IPS-18a (cell line): Measurements from ENCODE around the gene PPHLN1.

Experiments used
- H3K27ac ChIP-seq: one replicate; pipeline ENCODE4 v1.5.1; 2013; ENCODE audit warnings: low read length
- H3K27me3 ChIP-seq: one replicate; pipeline ENCODE4 v1.6.1; 2013; ENCODE audit warnings: mild to moderate bottlenecking, low read length; ENCODE audit not compliant: control insufficient read depth, insufficient read depth
- H3K36me3 ChIP-seq: one replicate; pipeline ENCODE4 v1.6.1; 2013; ENCODE audit warnings: low read depth, low read length; ENCODE audit not compliant: control insufficient read depth
- H3K4me1 ChIP-seq: one replicate; pipeline ENCODE4 v1.6.1; 2013; ENCODE audit warnings: low read depth, low read length; ENCODE audit not compliant: control insufficient read depth
- H3K4me3 ChIP-seq: one replicate; pipeline ENCODE4 v1.5.1; 2013; ENCODE audit warnings: low read length
- H3K9ac ChIP-seq: one replicate; pipeline ENCODE4 v1.6.1; 2013; ENCODE audit warnings: mild to moderate bottlenecking, low read length, moderate library complexity
- H3K9me3 ChIP-seq: one replicate; pipeline ENCODE4 v1.6.1; 2013; ENCODE audit warnings: low read depth, low read length; ENCODE audit not compliant: control insufficient read depth

PPHLN1 gene

GRCh38 chr12:42288544-42288943, 37.4 kb upstream of the PPHLN1 start:
- no peak overlapping the region for H3K27ac ChIP-seq
- no peak overlapping the region for H3K9ac ChIP-seq

GRCh38 chr12:42291680-42292079, 34.3 kb upstream of the PPHLN1 start:
- no peak overlapping the region for H3K9ac ChIP-seq
- no peak overlapping the region for H3K4me3 ChIP-seq
- H3K27ac ChIP-seq = no peak overlapping the region
- no peaks in the 10 kb centered on the region for H3K4me1 ChIP-seq
- no peaks in the 10 kb centered on the region for H3K36me3 ChIP-seq
- no peaks in the 10 kb centered on the region for H3K9me3 ChIP-seq
- H3K27me3 ChIP-seq = no peaks in the 10 kb centered on the region

More at GRCh38 chr12:42288544-42288943, 37.4 kb upstream of the PPHLN1 start:
- Histone ChIP-seq H3K36me3 (no peaks in the 10 kb centered on the region), H3K4me1 (no peaks in the 10 kb centered on the region), H3K4me3 (no peak overlapping the region), H3K27me3 (no peaks in the 10 kb centered on the region), H3K9me3 (no peaks in the 10 kb centered on the region)

- H3K9ac ChIP-seq = no peak overlapping the region
- no peaks in the 10 kb centered on the region for H3K4me1 ChIP-seq
- H3K4me3 ChIP-seq = no peak overlapping the region
- H3K27me3 ChIP-seq = no peaks in the 10 kb centered on the region
- no peaks in the 10 kb centered on the region for H3K9me3 ChIP-seq
- no peak overlapping the region for H3K27ac ChIP-seq
- no peaks in the 10 kb centered on the region for H3K36me3 ChIP-seq
Observed at GRCh38 chr12:42296503-42297109, 29.4 kb upstream of the PPHLN1 start.

- no peak overlapping the region for H3K9ac ChIP-seq
- no peaks in the 10 kb centered on the region for H3K4me1 ChIP-seq
- no peak overlapping the region for H3K27ac ChIP-seq
- no peak overlapping the region for H3K4me3 ChIP-seq
- no peaks in the 10 kb centered on the region for H3K9me3 ChIP-seq
- no peaks in the 10 kb centered on the region for H3K27me3 ChIP-seq
- H3K36me3 ChIP-seq = no peaks in the 10 kb centered on the region
Observed at GRCh38 chr12:42298887-42299286, 27.1 kb upstream of the PPHLN1 start.

- Histone ChIP-seq H3K9ac (no peak overlapping the region), H3K9me3 (no peaks in the 10 kb centered on the region)
Observed at GRCh38 chr12:42299392-42300308, 26.3 kb upstream of the PPHLN1 start.

GRCh38 chr12:42306297-42306696, 19.7 kb upstream of the PPHLN1 start:
- H3K9ac ChIP-seq = no peak overlapping the region
- H3K27me3 ChIP-seq = no peaks in the 10 kb centered on the region
- H3K27ac ChIP-seq = no peak overlapping the region
- no peak overlapping the region for H3K4me3 ChIP-seq
- H3K36me3 ChIP-seq = no peaks in the 10 kb centered on the region
- H3K4me1 ChIP-seq = no peaks in the 10 kb centered on the region
- H3K9me3 ChIP-seq = no peaks in the 10 kb centered on the region

More at GRCh38 chr12:42299392-42300308, 26.3 kb upstream of the PPHLN1 start:
- H3K4me1 ChIP-seq = no peaks in the 10 kb centered on the region
- H3K27ac ChIP-seq = no peak overlapping the region
- no peaks in the 10 kb centered on the region for H3K27me3 ChIP-seq
- H3K4me3 ChIP-seq = no peak overlapping the region
- H3K36me3 ChIP-seq = no peaks in the 10 kb centered on the region

- no peak overlapping the region for H3K9ac ChIP-seq
- H3K9me3 ChIP-seq = no peaks in the 10 kb centered on the region
- no peaks in the 10 kb centered on the region for H3K4me1 ChIP-seq
- H3K27ac ChIP-seq = no peak overlapping the region
- H3K36me3 ChIP-seq = peaks cover 5% of the 10 kb centered on the region
- H3K4me3 ChIP-seq = no peak overlapping the region
- no peaks in the 10 kb centered on the region for H3K27me3 ChIP-seq
Observed at GRCh38 chr12:42308390-42308789, 17.6 kb upstream of the PPHLN1 start.

- Histone ChIP-seq H3K27ac (no peak overlapping the region), H3K36me3 (peaks cover 12% of the 10 kb centered on the region), H3K4me1 (no peaks in the 10 kb centered on the region), H3K9ac (no peak overlapping the region), H3K9me3 (no peaks in the 10 kb centered on the region), H3K27me3 (no peaks in the 10 kb centered on the region), H3K4me3 (no peak overlapping the region)
Observed at GRCh38 chr12:42309996-42310395, 16.0 kb upstream of the PPHLN1 start.

GRCh38 chr12:42315108-42315507, 10.9 kb upstream of the PPHLN1 start:
- no peak overlapping the region for H3K4me3 ChIP-seq
- no peaks in the 10 kb centered on the region for H3K4me1 ChIP-seq
- no peak overlapping the region for H3K27ac ChIP-seq
- no peak overlapping the region for H3K9ac ChIP-seq
- H3K9me3 ChIP-seq = no peaks in the 10 kb centered on the region
- peaks cover 23% of the 10 kb centered on the region for H3K36me3 ChIP-seq
- no peaks in the 10 kb centered on the region for H3K27me3 ChIP-seq

GRCh38 chr12:42320796-42321195, 5.2 kb upstream of the PPHLN1 start:
- Histone ChIP-seq H3K4me3 (no peak overlapping the region), H3K27ac (no peak overlapping the region), H3K36me3 (peaks cover 15% of the 10 kb centered on the region), H3K4me1 (peaks cover 4% of the 10 kb centered on the region), H3K27me3 (no peaks in the 10 kb centered on the region), H3K9ac (no peak overlapping the region), H3K9me3 (no peaks in the 10 kb centered on the region)

GRCh38 chr12:42322567-42322966, 3.4 kb upstream of the PPHLN1 start:
- Histone ChIP-seq H3K9me3 (no peaks in the 10 kb centered on the region), H3K36me3 (peaks cover 7% of the 10 kb centered on the region), H3K9ac (no peak overlapping the region), H3K4me1 (peaks cover 14% of the 10 kb centered on the region), H3K4me3 (no peak overlapping the region), H3K27me3 (no peaks in the 10 kb centered on the region), H3K27ac (no peak overlapping the region)

- no peak overlapping the region for H3K9ac ChIP-seq
- no peaks in the 10 kb centered on the region for H3K9me3 ChIP-seq
- H3K4me3 ChIP-seq = no peak overlapping the region
- no peak overlapping the region for H3K27ac ChIP-seq
- no peaks in the 10 kb centered on the region for H3K27me3 ChIP-seq
- peaks cover 7% of the 10 kb centered on the region for H3K36me3 ChIP-seq
- peaks cover 15% of the 10 kb centered on the region for H3K4me1 ChIP-seq
Observed at GRCh38 chr12:42323856-42324255, 2.1 kb upstream of the PPHLN1 start.
